Inflammatory macrophage (primary cell): ENCODE results near the gene C1orf122.
"Not testable (repeated sequence)": the region's sequence is repeated elsewhere in the genome, so short reads cannot be mapped to it uniquely, and the experiment has no call there.

Experiments
- DNase-seq, 2 donors: peaks; one replicate each; pipeline ENCODE4 v3.0.0-alpha.2; 2020 to 2022
- total RNA-seq, 18 experiments: gene quantifications; one replicate each; lab custom pipeline; 2026; ENCODE audit warnings: mixed read lengths in 6 of 18, inconsistent platforms in 2 of 18; lab: John Stamatoyannopoulos, UW

The C1orf122 gene
- 28.1 to 79.6 (median 49.1) reads per million in 18 experiments for total RNA-seq

GRCh38 chr1:37807555-37808368 lies at the start of gene C1orf122, which contains the start of gene YRDC:
TSS of gene C1orf122 (plus strand) at chr1:37807790. CDS start at chr1:37808405, 615 bp downstream.
TSS of gene YRDC (minus strand) at chr1:37808208. CDS start at chr1:37808180, 28 bp downstream.
- peak; percentile 93 to 94 for DNase-seq

GRCh38 chr1:37759451-37759850 lies 48.1 kb upstream of the C1orf122 start:
- DNase-seq, result no peak

DNA sequence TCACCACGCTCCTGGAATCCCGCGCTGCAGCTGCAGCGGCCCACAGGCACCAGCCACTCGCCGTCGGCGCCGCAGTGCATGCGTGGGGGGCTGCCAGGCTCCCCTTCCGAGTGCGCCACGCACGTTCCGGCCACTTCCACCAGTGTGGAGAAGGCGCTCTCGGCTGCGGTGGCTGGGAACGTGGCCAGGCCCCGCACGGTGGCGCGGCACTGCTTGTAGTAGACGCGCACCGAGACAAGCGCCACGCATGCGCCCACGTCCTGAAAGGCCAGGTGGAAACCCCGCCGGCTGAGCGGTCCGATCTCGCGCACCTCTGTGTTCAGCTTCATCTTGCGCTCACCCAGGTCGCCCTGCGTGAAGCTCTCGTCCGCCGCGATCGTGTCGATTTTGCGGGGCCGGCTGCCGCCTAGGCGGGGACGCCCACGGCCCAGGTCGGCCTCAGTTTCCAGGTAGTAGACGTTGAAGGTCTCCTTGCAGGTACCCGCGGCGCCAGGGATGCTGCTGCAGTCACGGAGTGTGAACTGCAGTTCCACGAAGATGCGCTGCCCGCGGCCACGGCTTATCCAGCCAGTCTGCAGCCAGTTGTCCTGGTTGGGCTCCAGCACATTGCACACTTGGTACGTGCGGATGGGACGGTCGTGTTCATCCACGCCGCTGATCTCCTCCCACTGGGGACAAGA lies 46.0 kb upstream of the C1orf122 start:
- DNase-seq, result no peak

- no peak for DNase-seq
These were observed 45.1 kb upstream of the C1orf122 start for GRCh38 chr1:37762516-37762915.

DNA sequence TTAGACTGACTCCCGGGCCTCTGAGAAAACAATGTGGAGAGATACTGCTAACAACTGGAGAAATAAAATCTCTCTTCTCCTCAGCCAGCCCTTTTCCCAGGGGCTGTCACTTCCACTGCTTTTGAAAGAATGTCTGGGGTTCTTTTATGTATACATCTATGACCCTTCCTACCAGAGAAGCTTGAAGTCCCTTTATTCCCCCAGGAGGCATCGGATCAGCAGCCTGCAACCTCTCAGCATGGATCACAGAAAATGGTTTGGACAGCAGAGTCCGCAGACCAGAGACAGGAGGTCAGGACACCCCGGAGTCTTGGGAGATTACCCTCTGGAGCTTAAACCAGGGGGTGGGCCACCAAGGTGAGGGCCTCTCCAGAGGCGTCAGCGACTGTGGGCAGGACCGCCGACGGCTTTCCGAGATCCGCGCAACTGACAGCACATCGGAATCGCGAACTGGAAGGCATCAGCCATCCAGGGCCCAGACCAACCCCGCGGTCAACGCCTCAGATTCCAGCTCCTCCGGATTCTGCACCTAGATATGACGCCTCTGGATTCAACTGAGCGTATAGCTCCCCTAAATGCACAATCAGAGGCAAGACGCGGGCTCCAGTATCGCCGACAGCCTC lies 43.7 kb upstream of the C1orf122 start:
- no peak for DNase-seq

- peak; percentile 14 to 36 for DNase-seq
These were observed 43.2 kb upstream of the C1orf122 start for GRCh38 chr1:37764414-37764825.

GRCh38 chr1:37764888-37765441 lies 42.6 kb upstream of the C1orf122 start, which contains the start of gene EPHA10:
TSS of gene EPHA10 (minus strand) at chr1:37765120. CDS start at chr1:37765066, 54 bp downstream.
- no peak for DNase-seq

- no peak for DNase-seq
These were observed 41.5 kb upstream of the C1orf122 start for GRCh38 chr1:37765916-37766664.

GRCh38 chr1:37767488-37767887 lies 40.1 kb upstream of the C1orf122 start:
- DNase-seq, result no peak

DNA sequence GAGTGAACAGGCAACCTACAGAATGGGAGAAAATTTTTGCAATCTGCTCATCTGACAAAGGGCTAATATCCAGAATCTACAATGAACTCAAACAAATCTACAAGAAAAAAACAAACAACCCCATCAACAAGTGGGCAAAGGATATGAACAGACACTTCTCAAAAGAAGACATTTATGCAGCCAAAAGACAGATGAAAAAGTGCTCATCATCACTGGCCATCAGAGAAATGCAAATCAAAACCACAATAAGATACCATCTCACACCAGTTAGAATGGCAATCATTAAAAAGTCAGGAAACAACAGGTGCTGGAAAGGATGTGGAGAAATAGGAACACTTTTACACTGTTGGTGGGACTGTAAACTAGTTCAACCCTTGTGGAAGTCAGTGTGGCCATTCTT lies 36.1 kb upstream of the C1orf122 start:
- not testable (repeated sequence) for DNase-seq

GRCh38 chr1:37776946-37777516 lies 30.6 kb upstream of the C1orf122 start:
- peak in 1 of 2 donors; percentile 7 for DNase-seq

DNA sequence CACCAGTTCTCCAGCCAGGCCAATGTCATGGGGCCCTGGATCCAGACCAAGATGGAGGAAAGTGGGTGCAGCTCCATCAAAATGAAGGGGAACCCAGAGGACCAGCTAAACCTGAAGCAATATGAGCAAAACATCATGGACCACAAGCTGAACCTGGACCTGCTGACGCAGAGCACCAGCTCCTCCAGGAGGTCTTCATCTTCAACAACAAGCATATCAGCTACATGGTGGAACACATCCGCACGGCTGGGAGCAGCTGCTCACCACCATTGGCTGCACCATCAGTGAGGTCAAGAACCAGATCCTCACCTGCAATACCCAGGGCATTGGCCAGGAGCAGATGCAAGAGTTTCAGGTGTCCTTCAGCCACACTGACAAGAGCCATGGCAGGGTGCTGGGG lies 28.9 kb upstream of the C1orf122 start:
- DNase-seq, result no peak

DNA sequence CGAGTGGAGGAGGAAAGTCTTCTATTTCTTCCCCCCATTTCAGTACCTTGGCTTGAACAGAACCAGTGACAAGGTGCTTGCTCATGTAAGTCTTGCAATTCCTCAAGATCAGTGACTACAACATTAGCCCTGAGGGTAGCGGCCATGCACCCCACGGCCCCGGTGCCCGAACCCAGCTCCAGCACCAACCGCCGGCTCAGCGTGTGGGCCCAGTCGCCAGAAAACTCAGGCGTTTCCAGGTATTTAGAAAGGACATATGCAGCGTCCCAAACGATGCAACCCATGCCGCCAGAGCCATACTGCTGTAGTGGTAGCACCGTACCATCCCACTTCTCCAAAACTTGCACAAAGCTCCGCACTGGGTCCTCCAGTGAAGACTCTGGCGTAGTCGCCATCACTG lies 25.1 kb upstream of the C1orf122 start:
- no peak for DNase-seq

GRCh38 chr1:37792943-37793686 lies 14.5 kb upstream of the C1orf122 start:
- no peak for DNase-seq

DNA sequence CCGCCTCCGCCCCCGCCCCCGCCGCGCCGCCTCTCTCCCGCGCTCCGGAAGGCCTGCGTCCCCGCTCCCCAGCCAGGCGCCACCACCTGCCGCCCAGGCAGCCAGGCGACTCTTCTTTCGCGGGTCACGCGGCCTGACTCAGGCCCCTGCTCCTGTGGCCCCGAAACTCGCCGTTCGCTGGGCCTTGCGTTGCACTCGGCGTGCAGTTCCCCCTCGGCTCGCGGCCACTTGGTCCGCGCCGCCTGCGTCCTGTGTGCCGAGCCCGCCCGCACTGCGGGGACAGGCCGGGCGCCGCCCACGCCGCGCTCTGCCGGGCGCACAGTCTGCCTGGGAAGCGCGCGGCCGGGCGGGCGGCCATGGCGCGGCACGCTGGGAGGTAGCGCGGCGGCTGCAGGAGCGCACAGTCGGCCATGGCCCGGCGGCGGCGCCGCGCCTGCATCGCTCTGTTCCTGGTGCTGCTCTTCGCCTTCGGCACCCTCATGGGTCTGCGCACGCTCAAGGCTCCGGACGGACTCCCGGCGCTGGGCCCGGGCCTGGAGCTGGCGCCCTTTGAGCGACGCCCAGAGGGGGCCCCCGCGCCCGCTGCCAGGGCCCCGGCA lies 13.7 kb upstream of the C1orf122 start, which contains the start of gene MANEAL:
TSS of gene MANEAL (plus strand) at position 75 of the 599 bp plus-strand sequence. CDS start at position 411, 336 bp downstream.
- DNase-seq, result peak; percentile 46 to 76

- DNase-seq, result no peak
These were observed 12.9 kb upstream of the C1orf122 start for GRCh38 chr1:37794372-37795339.

GRCh38 chr1:37795340-37796125 lies 12.1 kb upstream of the C1orf122 start:
- DNase-seq, result peak; percentile 39 to 56

- no peak for DNase-seq
These were observed 9.7 kb upstream of the C1orf122 start for GRCh38 chr1:37797750-37798345.
